Astrocyte (in vitro differentiated cells and primary cell): ENCODE results near the gene KIF26B. TPM values are rescaled to one million over a fixed set of nuclear protein-coding genes. Genes with fewer than 3 reads are reported as not detected.

Experiments used
- DNase-seq: peaks from one replicate; pipeline ENCODE4 v3.0.0-alpha.2; 2010; ENCODE audit warnings: low read depth
- FAIRE-seq: peaks from 2 replicates; lab custom pipeline; 2011; peaks lifted over from hg19 to GRCh38; lab: Jason Lieb, UNC
- H2AFZ ChIP-seq: 2 replicates; pipeline ENCODE4 v1.6.0; 2012; ENCODE audit warnings: low read depth, low read length, inconsistent platforms
- H3K27ac ChIP-seq: 2 replicates; pipeline ENCODE4 v1.5.1; 2011; ENCODE audit warnings: low read depth, low read length, inconsistent platforms
- H3K27me3 ChIP-seq: 2 replicates; pipeline ENCODE4 v1.6.0; 2011; ENCODE audit warnings: low read length, inconsistent platforms; ENCODE audit not compliant: insufficient read depth
- H3K36me3 ChIP-seq: 2 replicates; pipeline ENCODE4 v1.5.1; 2011; ENCODE audit warnings: low read length, inconsistent platforms; ENCODE audit not compliant: insufficient read depth
- H3K4me1 ChIP-seq: 2 replicates; pipeline ENCODE4 v1.5.1; 2011; ENCODE audit warnings: low read length, inconsistent platforms; ENCODE audit not compliant: insufficient read depth
- H3K4me2 ChIP-seq: 2 replicates; pipeline ENCODE4 v1.6.0; 2012; ENCODE audit warnings: low read length, inconsistent platforms
- H3K4me3 ChIP-seq: 2 replicates; pipeline ENCODE4 v1.5.1; 2011; ENCODE audit warnings: low read depth, mild to moderate bottlenecking, low read length, inconsistent platforms; ENCODE audit not compliant: insufficient read depth
- H3K79me2 ChIP-seq: 2 replicates; pipeline ENCODE4 v1.6.0; 2012; ENCODE audit warnings: mild to moderate bottlenecking, low read length, inconsistent platforms; ENCODE audit not compliant: insufficient read depth
- H3K9ac ChIP-seq: 2 replicates; pipeline ENCODE4 v1.6.0; 2012; ENCODE audit warnings: mild to moderate bottlenecking, low read length, inconsistent platforms
- H3K9me3 ChIP-seq: 2 replicates; pipeline ENCODE4 v1.5.1; 2012; ENCODE audit warnings: low read depth, mild to moderate bottlenecking, low read length, inconsistent platforms; ENCODE audit not compliant: insufficient read depth
- H4K20me1 ChIP-seq: 2 replicates; pipeline ENCODE4 v1.6.0; 2012; ENCODE audit warnings: low read length, inconsistent platforms; ENCODE audit not compliant: insufficient read depth
- H3K27ac Mint-ChIP-seq: one replicate; pipeline ENCODE4 v1.8.0; 2021; ENCODE audit warnings: mild to moderate bottlenecking, mixed read lengths; ENCODE audit not compliant: unreplicated experiment
- H3K27me3 Mint-ChIP-seq: one replicate; pipeline ENCODE4 v1.8.0; 2021; ENCODE audit warnings: low read depth, mixed read lengths; ENCODE audit not compliant: unreplicated experiment
- H3K36me3 Mint-ChIP-seq: one replicate; pipeline ENCODE4 v1.8.0; 2021; ENCODE audit warnings: low read depth, mixed read lengths; ENCODE audit not compliant: unreplicated experiment
- H3K4me1 Mint-ChIP-seq: one replicate; pipeline ENCODE4 v1.8.0; 2021; ENCODE audit warnings: low read depth, mixed read lengths; ENCODE audit not compliant: unreplicated experiment
- H3K4me3 Mint-ChIP-seq: one replicate; pipeline ENCODE4 v1.8.0; 2021; ENCODE audit warnings: mild to moderate bottlenecking, moderate library complexity, mixed read lengths; ENCODE audit not compliant: unreplicated experiment
- H3K9me3 Mint-ChIP-seq: one replicate; pipeline ENCODE4 v1.8.0; 2021; ENCODE audit warnings: mild to moderate bottlenecking, mixed read lengths; ENCODE audit not compliant: unreplicated experiment
- EZH2 ChIP-seq: IDR thresholded peaks from 2 replicates; pipeline ENCODE4 v1.6.1; 2012; ENCODE audit warnings: mild to moderate bottlenecking, low read length, inconsistent platforms; ENCODE audit not compliant: insufficient read depth
- total RNA-seq: library from RNA; stranded (reverse); gene quantifications from 2 replicates; pipeline ENCODE4 v1.2.1, GENCODE V29; 2021
- TF ChIP-seq, protein P1 (sequence below): IDR thresholded peaks from 2 replicates; pipeline ENCODE4 v1.5.1; 2011; ENCODE audit warnings: low read depth, mild to moderate bottlenecking, inconsistent platforms, low read length, moderate library complexity; ENCODE audit not compliant: insufficient read depth

Gene KIF26B
- total RNA-seq, 1 donor from 2014 or later = 6.8 TPM

DNA sequence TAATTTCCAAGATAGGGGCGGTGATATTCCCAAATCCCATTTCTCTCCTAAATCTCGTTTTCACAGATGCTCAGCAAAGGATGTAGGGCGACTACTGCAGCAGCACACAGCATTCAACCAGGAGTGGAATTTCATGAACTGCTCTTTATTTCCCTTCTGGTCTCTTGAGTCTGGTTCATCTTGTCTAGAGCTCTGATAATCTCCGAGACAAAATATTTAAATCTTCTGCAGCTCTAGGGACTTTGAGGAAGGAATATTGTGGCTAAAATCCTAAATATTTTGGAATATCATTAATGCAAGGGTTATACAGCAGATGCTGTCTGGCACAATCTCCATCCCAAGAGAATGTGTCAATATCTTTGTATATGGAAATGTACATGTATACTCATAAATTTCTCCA is 45.4 kb downstream of the KIF26B start:
- H3K9me3 Mint-ChIP-seq = peaks cover 3% of the 10 kb centered on the region
- Histone ChIP-seq H4K20me1 (peaks cover 19% of the 10 kb centered on the region), H3K36me3 (no peaks in the 10 kb centered on the region), H3K27ac (no peak overlapping the region), H3K4me1 (peaks cover 5% of the 10 kb centered on the region), H3K9ac (no peak overlapping the region), H3K79me2 (no peaks in the 10 kb centered on the region), H3K4me2 (no peak overlapping the region), H3K4me3 (no peak overlapping the region), H3K9me3 (no peaks in the 10 kb centered on the region), H3K27me3 (no peaks in the 10 kb centered on the region), H2AFZ (no peak overlapping the region)
- H3K4me1 Mint-ChIP-seq = peaks cover 19% of the 10 kb centered on the region
- peaks cover 2% of the 10 kb centered on the region for H3K27me3 Mint-ChIP-seq
- FAIRE-seq (no peak), DNase-seq (no peak)
- H3K4me3 Mint-ChIP-seq = no peak overlapping the region
- H3K27ac Mint-ChIP-seq = no peak overlapping the region
- peaks cover 20% of the 10 kb centered on the region for H3K36me3 Mint-ChIP-seq
- TF ChIP-seq, protein P1, sequence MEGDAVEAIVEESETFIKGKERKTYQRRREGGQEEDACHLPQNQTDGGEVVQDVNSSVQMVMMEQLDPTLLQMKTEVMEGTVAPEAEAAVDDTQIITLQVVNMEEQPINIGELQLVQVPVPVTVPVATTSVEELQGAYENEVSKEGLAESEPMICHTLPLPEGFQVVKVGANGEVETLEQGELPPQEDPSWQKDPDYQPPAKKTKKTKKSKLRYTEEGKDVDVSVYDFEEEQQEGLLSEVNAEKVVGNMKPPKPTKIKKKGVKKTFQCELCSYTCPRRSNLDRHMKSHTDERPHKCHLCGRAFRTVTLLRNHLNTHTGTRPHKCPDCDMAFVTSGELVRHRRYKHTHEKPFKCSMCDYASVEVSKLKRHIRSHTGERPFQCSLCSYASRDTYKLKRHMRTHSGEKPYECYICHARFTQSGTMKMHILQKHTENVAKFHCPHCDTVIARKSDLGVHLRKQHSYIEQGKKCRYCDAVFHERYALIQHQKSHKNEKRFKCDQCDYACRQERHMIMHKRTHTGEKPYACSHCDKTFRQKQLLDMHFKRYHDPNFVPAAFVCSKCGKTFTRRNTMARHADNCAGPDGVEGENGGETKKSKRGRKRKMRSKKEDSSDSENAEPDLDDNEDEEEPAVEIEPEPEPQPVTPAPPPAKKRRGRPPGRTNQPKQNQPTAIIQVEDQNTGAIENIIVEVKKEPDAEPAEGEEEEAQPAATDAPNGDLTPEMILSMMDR = no peak
- no peak for TF ChIP-seq EZH2

DNA sequence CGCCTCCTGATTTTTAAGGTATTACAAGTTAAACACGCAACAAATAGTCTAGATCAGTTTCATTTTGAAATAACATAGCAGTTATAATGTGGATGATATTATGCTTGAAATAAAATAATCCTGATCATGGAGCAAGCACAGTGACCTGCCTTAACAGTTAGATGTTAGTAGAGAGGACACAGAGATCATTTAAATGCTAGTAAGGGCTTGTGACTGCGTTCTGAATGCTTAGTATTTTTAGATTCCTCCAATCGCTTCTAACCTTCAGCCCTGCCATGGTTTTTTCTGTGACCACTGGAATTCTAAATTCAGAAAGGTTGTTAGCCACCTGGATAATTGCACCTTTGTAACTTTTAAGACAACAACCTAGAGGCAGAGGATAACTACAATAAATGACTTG is 46.4 kb downstream of the KIF26B start:
- no peaks in the 10 kb centered on the region for H3K79me2 ChIP-seq
- no peak overlapping the region for H3K4me3 ChIP-seq
- H3K4me1 ChIP-seq = peaks cover 5% of the 10 kb centered on the region
- H3K27me3 ChIP-seq = no peaks in the 10 kb centered on the region
- H3K4me3 Mint-ChIP-seq = no peak overlapping the region
- H4K20me1 ChIP-seq = peaks cover 15% of the 10 kb centered on the region
- no peak overlapping the region for H3K27ac ChIP-seq
- H2AFZ ChIP-seq = no peak overlapping the region
- peaks cover 19% of the 10 kb centered on the region for H3K36me3 Mint-ChIP-seq
- no peak for TF ChIP-seq EZH2
- TF ChIP-seq, protein P1 = no peak
- no peak overlapping the region for H3K9ac ChIP-seq
- peaks cover 3% of the 10 kb centered on the region for H3K9me3 ChIP-seq
- FAIRE-seq (no peak), DNase-seq (no peak)
- no peak overlapping the region for H3K27ac Mint-ChIP-seq
- H3K36me3 ChIP-seq = no peaks in the 10 kb centered on the region
- peaks cover 8% of the 10 kb centered on the region for H3K9me3 Mint-ChIP-seq
- peaks cover 18% of the 10 kb centered on the region for H3K4me1 Mint-ChIP-seq
- H3K4me2 ChIP-seq = no peak overlapping the region
- peaks cover 2% of the 10 kb centered on the region for H3K27me3 Mint-ChIP-seq

DNA sequence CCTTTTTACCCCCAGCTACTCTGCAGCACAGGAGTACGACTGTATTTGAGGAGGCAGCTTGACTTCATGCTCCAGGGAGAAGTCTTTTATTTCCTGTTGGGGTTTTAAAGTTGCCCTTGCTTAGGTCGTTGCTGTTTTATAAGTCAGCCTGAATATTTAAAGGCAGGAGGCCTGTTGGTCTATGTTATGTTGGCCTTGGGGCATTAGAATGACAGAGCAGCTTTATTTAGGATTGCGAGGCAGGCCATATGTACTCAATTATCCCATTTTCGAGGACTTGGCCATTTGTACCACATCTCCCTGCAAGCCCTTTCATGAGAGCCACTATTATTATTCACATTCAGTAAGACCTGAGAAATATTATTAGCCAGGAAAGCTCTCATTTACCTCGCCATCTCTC is 47.0 kb downstream of the KIF26B start:
- Histone ChIP-seq H3K4me1 (peaks cover 5% of the 10 kb centered on the region), H3K4me2 (no peak overlapping the region), H4K20me1 (peaks cover 12% of the 10 kb centered on the region), H3K9ac (no peak overlapping the region), H3K9me3 (peaks cover 7% of the 10 kb centered on the region), H3K27ac (no peak overlapping the region), H3K36me3 (no peaks in the 10 kb centered on the region), H3K79me2 (no peaks in the 10 kb centered on the region), H2AFZ (no peak overlapping the region), H3K27me3 (no peaks in the 10 kb centered on the region), H3K4me3 (no peak overlapping the region)
- DNase-seq (no peak), FAIRE-seq (no peak)
- Mint-ChIP-seq H3K27me3 (no peaks in the 10 kb centered on the region), H3K4me3 (no peak overlapping the region), H3K9me3 (peaks cover 13% of the 10 kb centered on the region), H3K4me1 (peaks cover 18% of the 10 kb centered on the region), H3K36me3 (peaks cover 21% of the 10 kb centered on the region), H3K27ac (no peak overlapping the region)
- TF ChIP-seq EZH2 = no peak
- TF ChIP-seq, protein P1 = no peak
